GM23338 (cell line): ENCODE results near the gene IKBKG. TPM values are rescaled to one million over a fixed set of nuclear protein-coding genes. Genes with fewer than 3 reads are reported as not detected.

Source experiments
- ATAC-seq: fragments of 200-7000 bp; cut with Tn5 transposase; 3 replicates; pipeline ENCODE4 v1.9.1; 2020
- DNase-seq: peaks from one replicate; pipeline ENCODE4 v3.0.0-alpha.2; 2015; ENCODE audit warnings: low spot score
- H2AFZ ChIP-seq: fragments of 200-600 bp; sonication (generic); 2 replicates; pipeline ENCODE4 v1.8.0; 2016; ENCODE audit warnings: antibody characterized with exemption, mild to moderate bottlenecking, moderate library complexity
- H3F3A ChIP-seq: fragments of 200-600 bp; sonication (generic); replicated peaks from 2 replicates; pipeline ENCODE4 v1.8.0; 2017; ENCODE audit warnings: antibody characterized with exemption, mixed run types, low read depth
- H3K27ac ChIP-seq: fragments of 200-600 bp; sonication (generic); 2 replicates; pipeline ENCODE4 v1.6.1; 2016; ENCODE audit warnings: low read depth
- H3K27me3 ChIP-seq: fragments of 200-600 bp; sonication (generic); 2 replicates; pipeline ENCODE4 v1.8.0; 2016; ENCODE audit warnings: mild to moderate bottlenecking, mixed run types, moderate library complexity; ENCODE audit not compliant: insufficient read depth
- H3K36me3 ChIP-seq: fragments of 200-600 bp; sonication (generic); 2 replicates; pipeline ENCODE4 v1.8.0; 2016; ENCODE audit warnings: mild to moderate bottlenecking; ENCODE audit not compliant: insufficient read depth
- H3K4me1 ChIP-seq: fragments of 200-600 bp; sonication (generic); 2 replicates; pipeline ENCODE4 v1.8.0; 2016; ENCODE audit warnings: mild to moderate bottlenecking, moderate library complexity; ENCODE audit not compliant: insufficient read depth
- H3K4me2 ChIP-seq: fragments of 200-600 bp; sonication (generic); 2 replicates; pipeline ENCODE4 v1.7.1; 2017; ENCODE audit warnings: mixed run types
- H3K4me3 ChIP-seq: fragments of 200-600 bp; sonication (generic); 2 replicates; pipeline ENCODE4 v1.6.1; 2016; ENCODE audit warnings: mixed run types
- H3K79me2 ChIP-seq: fragments of 200-600 bp; sonication (generic); replicated peaks from 2 replicates; pipeline ENCODE4 v1.8.0; 2017; ENCODE audit warnings: mild to moderate bottlenecking; ENCODE audit not compliant: insufficient read depth
- H3K9me2 ChIP-seq: fragments of 200-600 bp; sonication (generic); 2 replicates; pipeline ENCODE4 v1.8.0; 2017; ENCODE audit not compliant: insufficient read depth
- H4K20me1 ChIP-seq: fragments of 200-600 bp; sonication (generic); replicated peaks from 2 replicates; pipeline ENCODE4 v1.8.0; 2017; ENCODE audit warnings: mild to moderate bottlenecking; ENCODE audit not compliant: insufficient read depth
- H3K27ac Mint-ChIP-seq: 2 replicates; pipeline ENCODE4 v1.8.0; 2020; ENCODE audit warnings: inconsistent platforms, mild to moderate bottlenecking, moderate library complexity, mixed read lengths
- H3K27me3 Mint-ChIP-seq: 3 replicates; pipeline ENCODE4 v1.8.0; 2022; ENCODE audit warnings: low read depth, mild to moderate bottlenecking, moderate library complexity, mixed read lengths, inconsistent platforms; ENCODE audit not compliant: insufficient read depth, poor library complexity
- H3K36me3 Mint-ChIP-seq: 3 replicates; pipeline ENCODE4 v1.8.0; 2021; ENCODE audit warnings: low read depth, mild to moderate bottlenecking, inconsistent platforms, moderate library complexity, mixed read lengths
- H3K4me1 Mint-ChIP-seq: 3 replicates; pipeline ENCODE4 v1.8.0; 2020; ENCODE audit warnings: mild to moderate bottlenecking, inconsistent platforms, mixed read lengths
- H3K4me3 Mint-ChIP-seq: 3 replicates; pipeline ENCODE4 v1.8.0; 2021; ENCODE audit warnings: moderate library complexity, mild to moderate bottlenecking, inconsistent platforms, mixed read lengths
- H3K9me3 Mint-ChIP-seq: 3 replicates; pipeline ENCODE4 v1.8.0; 2020; ENCODE audit warnings: moderate library complexity, mild to moderate bottlenecking, inconsistent platforms, mixed read lengths
- EZH2 ChIP-seq: fragments of 200-600 bp; sonication (generic); IDR thresholded peaks from one replicate; pipeline ENCODE4 v1.8.0; 2017; ENCODE audit warnings: antibody characterized with exemption, mild to moderate bottlenecking, low read depth; ENCODE audit not compliant: unreplicated experiment
- EZH2phosphoT487 ChIP-seq: fragments of 200-600 bp; sonication (generic); IDR thresholded peaks from one replicate; pipeline ENCODE4 v1.8.1; 2018; ENCODE audit warnings: antibody characterized with exemption; ENCODE audit not compliant: unreplicated experiment
- JUNB ChIP-seq: IDR thresholded peaks from one replicate; pipeline ENCODE4 v1.6.1; 2016; ENCODE audit warnings: antibody characterized with exemption; ENCODE audit not compliant: unreplicated experiment
- NANOG ChIP-seq: IDR thresholded peaks from 2 replicates; pipeline ENCODE4 v1.6.1; 2016; ENCODE audit warnings: antibody characterized with exemption, borderline replicate concordance
- POLR2AphosphoS5 ChIP-seq: IDR thresholded peaks from 2 replicates; pipeline ENCODE4 v1.6.1; 2016; ENCODE audit warnings: antibody characterized with exemption, low read depth
- STAT1 ChIP-seq: IDR thresholded peaks from one replicate; pipeline ENCODE4 v1.6.1; 2016; ENCODE audit warnings: antibody characterized with exemption; ENCODE audit not compliant: unreplicated experiment
- ZNF331 ChIP-seq: fragments of 250-450 bp; sonication (Bioruptor Pico); IDR thresholded peaks from 2 replicates; pipeline ENCODE4 v1.5.0; 2020; ENCODE audit warnings: low read depth, mild to moderate bottlenecking, moderate library complexity
- polyA plus RNA-seq: library from polyadenylated mRNA; unstranded; fragments of >200 nt; fragmentation: Nextera tagmentation; extraction: Ambion mirVana; gene quantifications from 2 replicates; pipeline ENCODE4 v1.2.1, GENCODE V29; 2016
- total RNA-seq: library from RNA; depleted of rRNA; stranded (reverse); fragments of >200 nt; shearing (Covaris generic); gene quantifications from 2 replicates; pipeline ENCODE4 v1.2.3, GENCODE V29; 2014
- TF ChIP-seq, protein P1 (sequence below): IDR thresholded peaks from 2 replicates; pipeline ENCODE4 v1.6.1; 2016; ENCODE audit warnings: antibody characterized with exemption
- TF ChIP-seq, protein P2 (sequence below): fragments of 250-450 bp; sonication (Bioruptor Pico); IDR thresholded peaks from 2 replicates; pipeline ENCODE4 v1.5.0; 2020; ENCODE audit warnings: mild to moderate bottlenecking, moderate library complexity

The IKBKG gene
- total and polyA plus RNA-seq, 2 experiments from 2014 or later, result 11.5 to 14.9 TPM

DNA sequence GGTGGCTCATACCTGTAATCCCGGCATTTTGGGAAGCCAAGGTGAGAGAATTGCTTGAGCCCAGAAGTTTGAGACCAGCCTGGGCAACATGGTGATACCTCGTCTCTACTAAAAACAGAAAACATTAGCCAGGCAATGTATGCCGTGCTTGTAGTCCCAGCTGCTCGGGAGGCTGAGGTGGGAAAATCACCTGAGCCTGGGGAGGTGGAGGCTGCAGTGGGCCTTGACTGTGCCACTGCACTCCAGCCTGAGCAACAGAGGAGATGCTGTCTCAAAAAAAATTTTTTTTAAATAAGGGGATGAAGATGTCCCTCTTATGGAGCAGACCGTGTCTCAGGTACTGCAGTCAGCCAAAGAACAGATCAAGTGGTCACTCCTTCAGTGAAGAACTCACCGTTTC lies 58.1 kb downstream of the IKBKG start:
- Mint-ChIP-seq H3K9me3 (no peaks in the 10 kb centered on the region), H3K36me3 (no peaks in the 10 kb centered on the region), H3K4me3 (no peak overlapping the region), H3K4me1 (peaks cover 31% of the 10 kb centered on the region), H3K27me3 (peaks cover under 1% of the 10 kb centered on the region), H3K27ac (no peak overlapping the region)
- no peak overlapping the region for H2AFZ ChIP-seq
- H3K9me2 ChIP-seq, result no peaks in the 10 kb centered on the region
- ATAC-seq (no peak), DNase-seq (no peak)
- TF ChIP-seq STAT1 (no peak), EZH2phosphoT487 (no peak), ZNF331 (no peak), EZH2 (no peak), NANOG (no peak), POLR2AphosphoS5 (no peak), JUNB (no peak)
- TF ChIP-seq, protein P1, sequence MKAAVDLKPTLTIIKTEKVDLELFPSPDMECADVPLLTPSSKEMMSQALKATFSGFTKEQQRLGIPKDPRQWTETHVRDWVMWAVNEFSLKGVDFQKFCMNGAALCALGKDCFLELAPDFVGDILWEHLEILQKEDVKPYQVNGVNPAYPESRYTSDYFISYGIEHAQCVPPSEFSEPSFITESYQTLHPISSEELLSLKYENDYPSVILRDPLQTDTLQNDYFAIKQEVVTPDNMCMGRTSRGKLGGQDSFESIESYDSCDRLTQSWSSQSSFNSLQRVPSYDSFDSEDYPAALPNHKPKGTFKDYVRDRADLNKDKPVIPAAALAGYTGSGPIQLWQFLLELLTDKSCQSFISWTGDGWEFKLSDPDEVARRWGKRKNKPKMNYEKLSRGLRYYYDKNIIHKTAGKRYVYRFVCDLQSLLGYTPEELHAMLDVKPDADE, result no peak
- TF ChIP-seq, protein P2, sequence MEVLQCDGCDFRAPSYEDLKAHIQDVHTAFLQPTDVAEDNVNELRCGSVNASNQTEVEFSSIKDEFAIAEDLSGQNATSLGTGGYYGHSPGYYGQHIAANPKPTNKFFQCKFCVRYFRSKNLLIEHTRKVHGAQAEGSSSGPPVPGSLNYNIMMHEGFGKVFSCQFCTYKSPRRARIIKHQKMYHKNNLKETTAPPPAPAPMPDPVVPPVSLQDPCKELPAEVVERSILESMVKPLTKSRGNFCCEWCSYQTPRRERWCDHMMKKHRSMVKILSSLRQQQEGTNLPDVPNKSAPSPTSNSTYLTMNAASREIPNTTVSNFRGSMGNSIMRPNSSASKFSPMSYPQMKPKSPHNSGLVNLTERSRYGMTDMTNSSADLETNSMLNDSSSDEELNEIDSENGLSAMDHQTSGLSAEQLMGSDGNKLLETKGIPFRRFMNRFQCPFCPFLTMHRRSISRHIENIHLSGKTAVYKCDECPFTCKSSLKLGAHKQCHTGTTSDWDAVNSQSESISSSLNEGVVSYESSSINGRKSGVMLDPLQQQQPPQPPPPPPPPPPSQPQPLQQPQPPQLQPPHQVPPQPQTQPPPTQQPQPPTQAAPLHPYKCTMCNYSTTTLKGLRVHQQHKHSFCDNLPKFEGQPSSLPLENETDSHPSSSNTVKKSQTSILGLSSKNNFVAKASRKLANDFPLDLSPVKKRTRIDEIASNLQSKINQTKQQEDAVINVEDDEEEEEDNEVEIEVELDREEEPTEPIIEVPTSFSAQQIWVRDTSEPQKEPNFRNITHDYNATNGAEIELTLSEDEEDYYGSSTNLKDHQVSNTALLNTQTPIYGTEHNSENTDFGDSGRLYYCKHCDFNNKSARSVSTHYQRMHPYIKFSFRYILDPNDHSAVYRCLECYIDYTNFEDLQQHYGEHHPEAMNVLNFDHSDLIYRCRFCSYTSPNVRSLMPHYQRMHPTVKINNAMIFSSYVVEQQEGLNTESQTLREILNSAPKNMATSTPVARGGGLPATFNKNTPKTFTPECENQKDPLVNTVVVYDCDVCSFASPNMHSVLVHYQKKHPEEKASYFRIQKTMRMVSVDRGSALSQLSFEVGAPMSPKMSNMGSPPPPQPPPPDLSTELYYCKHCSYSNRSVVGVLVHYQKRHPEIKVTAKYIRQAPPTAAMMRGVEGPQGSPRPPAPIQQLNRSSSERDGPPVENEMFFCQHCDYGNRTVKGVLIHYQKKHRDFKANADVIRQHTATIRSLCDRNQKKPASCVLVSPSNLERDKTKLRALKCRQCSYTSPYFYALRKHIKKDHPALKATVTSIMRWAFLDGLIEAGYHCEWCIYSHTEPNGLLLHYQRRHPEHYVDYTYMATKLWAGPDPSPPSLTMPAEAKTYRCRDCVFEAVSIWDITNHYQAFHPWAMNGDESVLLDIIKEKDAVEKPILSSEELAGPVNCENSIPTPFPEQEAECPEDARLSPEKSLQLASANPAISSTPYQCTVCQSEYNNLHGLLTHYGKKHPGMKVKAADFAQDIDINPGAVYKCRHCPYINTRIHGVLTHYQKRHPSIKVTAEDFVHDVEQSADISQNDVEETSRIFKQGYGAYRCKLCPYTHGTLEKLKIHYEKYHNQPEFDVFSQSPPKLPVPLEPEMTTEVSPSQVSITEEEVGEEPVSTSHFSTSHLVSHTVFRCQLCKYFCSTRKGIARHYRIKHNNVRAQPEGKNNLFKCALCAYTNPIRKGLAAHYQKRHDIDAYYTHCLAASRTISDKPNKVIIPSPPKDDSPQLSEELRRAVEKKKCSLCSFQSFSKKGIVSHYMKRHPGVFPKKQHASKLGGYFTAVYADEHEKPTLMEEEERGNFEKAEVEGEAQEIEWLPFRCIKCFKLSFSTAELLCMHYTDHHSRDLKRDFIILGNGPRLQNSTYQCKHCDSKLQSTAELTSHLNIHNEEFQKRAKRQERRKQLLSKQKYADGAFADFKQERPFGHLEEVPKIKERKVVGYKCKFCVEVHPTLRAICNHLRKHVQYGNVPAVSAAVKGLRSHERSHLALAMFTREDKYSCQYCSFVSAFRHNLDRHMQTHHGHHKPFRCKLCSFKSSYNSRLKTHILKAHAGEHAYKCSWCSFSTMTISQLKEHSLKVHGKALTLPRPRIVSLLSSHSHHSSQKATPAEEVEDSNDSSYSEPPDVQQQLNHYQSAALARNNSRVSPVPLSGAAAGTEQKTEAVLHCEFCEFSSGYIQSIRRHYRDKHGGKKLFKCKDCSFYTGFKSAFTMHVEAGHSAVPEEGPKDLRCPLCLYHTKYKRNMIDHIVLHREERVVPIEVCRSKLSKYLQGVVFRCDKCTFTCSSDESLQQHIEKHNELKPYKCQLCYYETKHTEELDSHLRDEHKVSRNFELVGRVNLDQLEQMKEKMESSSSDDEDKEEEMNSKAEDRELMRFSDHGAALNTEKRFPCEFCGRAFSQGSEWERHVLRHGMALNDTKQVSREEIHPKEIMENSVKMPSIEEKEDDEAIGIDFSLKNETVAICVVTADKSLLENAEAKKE, result no peak
- no peak overlapping the region for H3K27ac ChIP-seq
- H3K27me3 ChIP-seq, result no peaks in the 10 kb centered on the region
- no peaks in the 10 kb centered on the region for H3K36me3 ChIP-seq
- H3K4me3 ChIP-seq, result no peak overlapping the region
- no peaks in the 10 kb centered on the region for H4K20me1 ChIP-seq
- H3F3A ChIP-seq, result no peaks in the 10 kb centered on the region
- H3K4me1 ChIP-seq, result no peaks in the 10 kb centered on the region
- H3K4me2 ChIP-seq, result no peak overlapping the region
- H3K79me2 ChIP-seq, result no peaks in the 10 kb centered on the region
